Sigmoid colon (tissue), 7 donors: ENCODE results near the gene RBM17. TPM values are rescaled to one million over a fixed set of nuclear protein-coding genes. Genes with fewer than 3 reads are reported as not detected.

Experiments used
- DNase-seq: peaks from one replicate; pipeline ENCODE4 v3.0.0-alpha.2; 2019
- H3K27ac ChIP-seq, 4 donors: fragments of 200-600 bp; sonication (generic); one replicate each; pipeline ENCODE4 v1.5.1; 2016 to 2019; ENCODE audit warnings: mild to moderate bottlenecking in 1 of 4
- H3K27me3 ChIP-seq, 3 donors: fragments of 200-600 bp; sonication (generic); one replicate each; pipeline ENCODE4 v1.5.1; 2019; ENCODE audit warnings: mild to moderate bottlenecking in 1 of 3
- H3K36me3 ChIP-seq, 4 donors: fragments of 200-600 bp; sonication (generic); one replicate each; pipeline ENCODE4 v1.5.1; 2016 to 2019
- H3K4me1 ChIP-seq, 4 donors: fragments of 200-600 bp; sonication (generic); one replicate each; pipeline ENCODE4 v1.5.1; 2017 to 2019
- H3K4me3 ChIP-seq, 4 donors: fragments of 200-600 bp; sonication (generic); one replicate each; pipeline ENCODE4 v1.5.1; 2017 to 2019; ENCODE audit warnings: mild to moderate bottlenecking in 2 of 4, moderate library complexity in 1 of 4
- H3K9me3 ChIP-seq, 4 donors: fragments of 200-600 bp in 3 of 4; sonication (generic) in 3 of 4; one replicate each; pipeline versions ENCODE4 v1.5.1 to v1.6.1; 2013 to 2019
- EP300 ChIP-seq, 4 donors: sonication (generic); formaldehyde crosslinking; IDR thresholded peaks; one replicate each; pipeline ENCODE4 v1.6.1; 2017; ENCODE audit warnings: antibody characterized with exemption in 4 of 4
- POLR2A ChIP-seq, 2 donors: fragments of 450-650 bp; IDR thresholded peaks; one replicate each; pipeline ENCODE4 v1.6.1; 2016; ENCODE audit warnings: antibody characterized with exemption in 2 of 2, mild to moderate bottlenecking in 2 of 2, moderate library complexity in 2 of 2
- POLR2AphosphoS5 ChIP-seq, 4 donors: sonication (generic); formaldehyde crosslinking; IDR thresholded peaks; one replicate each; pipeline ENCODE4 v1.6.1; 2017; ENCODE audit warnings: antibody characterized with exemption in 4 of 4
- WGBS, 2 donors: extraction: QIAGEN DNeasy Blood & Tissue Kit; methylation state at CpG; one replicate each; pipeline ENCODE4 v1.1.7; 2013; 5-methylcytosine and 5-hydroxymethylcytosine counted together
- intact Hi-C: fragments of 100-400 bp; cut with DNase I; formaldehyde crosslinking; loops from one replicate; pipeline ENCODE4 v1.15.1; 2023
- polyA plus RNA-seq, 3 donors: library from polyadenylated mRNA; stranded (reverse); fragments of 200-250 nt; gene quantifications; one replicate each; pipeline ENCODE4 v1.2.3, GENCODE V29; 2013
- total RNA-seq, 4 donors: library from RNA; depleted of rRNA; stranded (reverse); fragments of >200 nt; gene quantifications; one replicate each; pipeline ENCODE4 v1.1.0, GENCODE V29; 2016
- TF ChIP-seq, protein P1 (sequence below), 4 experiments: fragments of 450-650 bp in 3 of 4; fragments of 200-600 bp in 1 of 4; IDR thresholded peaks; one replicate each; pipeline ENCODE4 v1.5.1; 2016 to 2019; ENCODE audit warnings: antibody characterized with exemption in 4 of 4, mild to moderate bottlenecking in 3 of 4, moderate library complexity in 2 of 4
- donor health status: healthy with polysubstance abuse.
- donor health status: Bipolar disorder and iron deficiency.
- donor health status: healthy.

Gene RBM17
- total and polyA plus RNA-seq, 7 donors = 32.8 to 74.2 (median 52.4) TPM

DNA sequence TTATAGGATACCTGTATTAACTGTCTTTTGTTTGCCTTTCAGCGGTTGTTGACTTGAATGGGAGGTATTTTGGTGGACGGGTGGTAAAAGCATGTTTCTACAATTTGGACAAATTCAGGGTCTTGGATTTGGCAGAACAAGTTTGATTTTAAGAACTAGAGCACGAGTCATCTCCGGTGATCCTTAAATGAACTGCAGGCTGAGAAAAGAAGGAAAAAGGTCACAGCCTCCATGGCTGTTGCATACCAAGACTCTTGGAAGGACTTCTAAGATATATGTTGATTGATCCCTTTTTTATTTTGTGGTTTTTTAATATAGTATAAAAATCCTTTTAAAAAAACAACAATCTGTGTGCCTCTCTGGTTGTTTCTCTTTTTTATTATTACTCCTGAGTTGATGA, 26.6 kb downstream of the RBM17 start:
- peak overlapping the region in 2 of 4 donors; percentile 26 to 44 for H3K27ac ChIP-seq
- no peak overlapping the region for H3K4me3 ChIP-seq
- peaks cover 0 to 14% (median 3%) of the 10 kb centered on the region in 4 donors for H3K4me1 ChIP-seq
- intact Hi-C loops = no loop called here
- no peak for DNase-seq
- WGBS, 2 donors = 69 to 84% methylated on average over 4 of the region's 4 CpGs
- no peaks in the 10 kb centered on the region for H3K27me3 ChIP-seq
- no peaks in the 10 kb centered on the region for H3K9me3 ChIP-seq
- peaks cover 22 to 69% (median 35%) of the 10 kb centered on the region in 4 donors for H3K36me3 ChIP-seq
- TF ChIP-seq EP300 (IDR thresholded peaks at IDR 0.05) (no peak), POLR2A (IDR thresholded peaks at IDR 0.05) (no peak), POLR2AphosphoS5 (IDR thresholded peaks at IDR 0.05) (no peak)
- TF ChIP-seq, protein P1, sequence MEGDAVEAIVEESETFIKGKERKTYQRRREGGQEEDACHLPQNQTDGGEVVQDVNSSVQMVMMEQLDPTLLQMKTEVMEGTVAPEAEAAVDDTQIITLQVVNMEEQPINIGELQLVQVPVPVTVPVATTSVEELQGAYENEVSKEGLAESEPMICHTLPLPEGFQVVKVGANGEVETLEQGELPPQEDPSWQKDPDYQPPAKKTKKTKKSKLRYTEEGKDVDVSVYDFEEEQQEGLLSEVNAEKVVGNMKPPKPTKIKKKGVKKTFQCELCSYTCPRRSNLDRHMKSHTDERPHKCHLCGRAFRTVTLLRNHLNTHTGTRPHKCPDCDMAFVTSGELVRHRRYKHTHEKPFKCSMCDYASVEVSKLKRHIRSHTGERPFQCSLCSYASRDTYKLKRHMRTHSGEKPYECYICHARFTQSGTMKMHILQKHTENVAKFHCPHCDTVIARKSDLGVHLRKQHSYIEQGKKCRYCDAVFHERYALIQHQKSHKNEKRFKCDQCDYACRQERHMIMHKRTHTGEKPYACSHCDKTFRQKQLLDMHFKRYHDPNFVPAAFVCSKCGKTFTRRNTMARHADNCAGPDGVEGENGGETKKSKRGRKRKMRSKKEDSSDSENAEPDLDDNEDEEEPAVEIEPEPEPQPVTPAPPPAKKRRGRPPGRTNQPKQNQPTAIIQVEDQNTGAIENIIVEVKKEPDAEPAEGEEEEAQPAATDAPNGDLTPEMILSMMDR (IDR thresholded peaks at IDR 0.05) = no peak

DNA sequence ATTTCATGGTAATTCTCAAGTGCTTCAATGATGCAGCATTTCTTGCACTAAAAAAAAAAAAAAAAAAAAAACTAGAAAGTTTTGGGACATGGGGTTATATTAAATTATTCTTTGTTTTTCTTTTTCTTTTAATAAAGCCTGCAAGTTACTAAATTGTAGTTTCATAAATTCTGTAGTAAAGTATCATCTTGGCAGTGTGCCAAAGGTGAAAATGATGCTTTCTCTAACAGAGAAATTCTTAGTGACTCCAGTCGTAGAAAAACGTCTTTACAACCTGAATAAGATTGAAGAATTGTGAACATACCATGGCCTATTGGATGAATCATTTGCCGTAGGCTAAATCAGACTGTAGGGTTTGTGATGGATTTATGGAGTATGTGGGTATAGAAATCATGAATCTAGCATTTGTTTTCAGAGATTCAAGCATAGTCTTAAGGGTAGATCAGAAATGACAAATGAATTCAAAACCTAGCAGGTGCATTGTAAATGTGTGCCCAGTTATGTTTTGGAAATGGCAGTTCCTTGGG, 27.1 kb downstream of the RBM17 start:
- H3K4me3 ChIP-seq = no peak overlapping the region
- no peaks in the 10 kb centered on the region for H3K27me3 ChIP-seq
- peaks cover 22 to 65% (median 31%) of the 10 kb centered on the region in 4 donors for H3K36me3 ChIP-seq
- H3K27ac ChIP-seq = peak overlapping the region in 1 of 4 donors; percentile 44
- 86 to 89% methylated on average over 3 of the region's 3 CpGs for WGBS, 2 donors
- intact Hi-C loops = no loop called here
- DNase-seq = no peak
- H3K4me1 ChIP-seq = peaks cover 0 to 19% (median 8%) of the 10 kb centered on the region in 4 donors
- no peaks in the 10 kb centered on the region for H3K9me3 ChIP-seq
- no peak for TF ChIP-seq POLR2A (IDR thresholded peaks at IDR 0.05)
- TF ChIP-seq EP300 (IDR thresholded peaks at IDR 0.05) = no peak
- TF ChIP-seq, protein P1 (IDR thresholded peaks at IDR 0.05) = no peak
- TF ChIP-seq POLR2AphosphoS5 (IDR thresholded peaks at IDR 0.05) = no peak

DNA sequence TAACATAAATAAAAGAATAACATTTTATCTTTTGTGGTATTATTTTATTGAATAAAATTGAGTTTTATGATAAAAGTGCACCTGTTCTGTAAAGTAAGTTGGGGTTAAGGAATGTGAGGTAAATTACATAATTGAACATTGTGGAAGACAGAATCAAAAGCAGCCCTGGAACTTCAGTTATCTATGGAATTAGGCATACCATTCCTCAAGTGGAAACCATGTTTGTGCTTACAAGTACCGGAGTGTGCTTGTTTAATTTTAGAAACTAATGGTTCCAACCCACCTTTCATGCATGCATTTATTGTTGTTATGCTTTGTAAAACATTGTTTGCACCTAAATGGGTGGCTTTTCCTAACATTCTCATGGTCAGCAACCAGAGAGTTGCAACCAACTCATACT, 28.0 kb downstream of the RBM17 start:
- H3K27ac ChIP-seq = no peak overlapping the region
- H3K4me1 ChIP-seq = peaks cover 0 to 22% (median 11%) of the 10 kb centered on the region in 4 donors
- no peaks in the 10 kb centered on the region for H3K27me3 ChIP-seq
- TF ChIP-seq POLR2AphosphoS5 (IDR thresholded peaks at IDR 0.05) (no peak), EP300 (IDR thresholded peaks at IDR 0.05) (no peak), POLR2A (IDR thresholded peaks at IDR 0.05) (no peak)
- TF ChIP-seq, protein P1 (IDR thresholded peaks at IDR 0.05) = no peak
- H3K4me3 ChIP-seq = no peak overlapping the region
- H3K36me3 ChIP-seq = peaks cover 18 to 55% (median 25%) of the 10 kb centered on the region in 4 donors
- WGBS, 2 donors = 89 to 96% methylated on average over 1 of the region's 1 CpG
- no peak for DNase-seq
- intact Hi-C loops = no loop called here
- no peaks in the 10 kb centered on the region for H3K9me3 ChIP-seq

DNA sequence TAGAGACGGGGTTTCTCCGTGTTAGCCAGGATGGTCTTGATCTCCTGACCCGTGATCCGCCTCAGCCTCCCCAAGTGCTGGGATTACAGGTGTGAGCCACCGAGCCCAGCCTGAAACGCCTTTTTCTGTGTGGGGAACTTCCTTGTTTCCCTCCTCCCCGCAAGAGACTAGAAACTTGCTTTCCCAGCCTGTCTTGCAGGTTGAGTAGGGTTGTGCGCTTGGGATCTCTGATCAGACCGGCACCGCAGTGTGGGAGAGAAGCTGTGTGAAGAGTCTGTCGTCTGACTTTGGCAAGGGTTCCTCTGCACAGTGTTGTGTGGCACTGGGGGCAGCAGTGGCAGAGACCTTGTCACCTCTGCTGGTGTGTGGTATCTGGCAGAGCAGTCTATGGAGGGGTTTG, 28.9 kb downstream of the RBM17 start:
- H3K27ac ChIP-seq = no peak overlapping the region
- peaks cover 9 to 46% (median 17%) of the 10 kb centered on the region in 4 donors for H3K36me3 ChIP-seq
- peaks cover 0 to 22% (median 11%) of the 10 kb centered on the region in 4 donors for H3K4me1 ChIP-seq
- DNase-seq = no peak
- TF ChIP-seq EP300 (IDR thresholded peaks at IDR 0.05) (no peak), POLR2A (IDR thresholded peaks at IDR 0.05) (no peak), POLR2AphosphoS5 (IDR thresholded peaks at IDR 0.05) (no peak)
- TF ChIP-seq, protein P1 (IDR thresholded peaks at IDR 0.05) = no peak
- no peaks in the 10 kb centered on the region for H3K27me3 ChIP-seq
- 90 to 92% methylated on average over 11 of the region's 11 CpGs for WGBS, 2 donors
- no peak overlapping the region for H3K4me3 ChIP-seq
- H3K9me3 ChIP-seq = no peaks in the 10 kb centered on the region
- intact Hi-C loops = no loop called here

DNA sequence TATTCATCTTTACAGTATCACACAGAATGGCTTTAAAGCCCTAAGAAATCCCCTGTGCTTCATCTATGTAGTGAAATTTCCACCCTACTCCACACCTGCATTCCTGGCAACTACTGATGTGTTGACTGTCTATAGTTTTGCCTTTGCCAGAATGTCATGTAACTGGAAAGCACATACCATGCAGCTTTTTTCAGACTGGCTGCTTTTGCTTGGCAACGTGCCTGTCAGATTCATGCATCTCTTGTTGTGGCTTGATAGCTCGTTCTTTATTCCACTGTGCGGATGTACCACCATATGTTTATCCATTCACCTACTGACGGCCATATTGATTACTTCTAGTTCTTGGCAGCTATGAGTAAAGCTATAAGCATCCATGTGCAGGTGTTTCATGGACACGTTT, 30.6 kb downstream of the RBM17 start:
- Histone ChIP-seq H3K27me3 (no peaks in the 10 kb centered on the region), H3K36me3 (peaks cover 0 to 29% (median 5%) of the 10 kb centered on the region in 4 donors), H3K27ac (no peak overlapping the region), H3K4me1 (peaks cover 0 to 22% (median 11%) of the 10 kb centered on the region in 4 donors), H3K4me3 (no peak overlapping the region), H3K9me3 (no peaks in the 10 kb centered on the region)
- no peak for TF ChIP-seq POLR2A (IDR thresholded peaks at IDR 0.05)
- TF ChIP-seq EP300 (IDR thresholded peaks at IDR 0.05) = no peak
- TF ChIP-seq, protein P1 (IDR thresholded peaks at IDR 0.05) = no peak
- no peak for TF ChIP-seq POLR2AphosphoS5 (IDR thresholded peaks at IDR 0.05)
- DNase-seq = no peak
- intact Hi-C loops = no loop called here
- 57 to 74% methylated on average over 5 of the region's 5 CpGs for WGBS, 2 donors
